WTC11 (cell line): ENCODE data around the gene ANXA6.

Experiments
- CREB1 ChIP-seq: sonication (generic); formaldehyde crosslinking; IDR thresholded peaks from 2 replicates; pipeline ENCODE4 v1.8.0; 2023; ENCODE audit warnings: mild to moderate bottlenecking, missing genetic modification reagents
- CTCF ChIP-seq: fragments of 200-600 bp; IDR thresholded peaks from 2 replicates; pipeline ENCODE4 v1.8.0; 2022; ENCODE audit warnings: antibody characterized with exemption
- KAT7 ChIP-seq: sonication (generic); formaldehyde crosslinking; IDR thresholded peaks from 2 replicates; pipeline ENCODE4 v1.8.1; 2023; ENCODE audit warnings: missing genetic modification reagents, mild to moderate bottlenecking, borderline replicate concordance
- MYBL2 ChIP-seq: sonication (generic); formaldehyde crosslinking; IDR thresholded peaks from 2 replicates; pipeline ENCODE4 v1.8.1; 2023; ENCODE audit warnings: mild to moderate bottlenecking, moderate library complexity, missing genetic modification reagents
- SP1 ChIP-seq: sonication (generic); formaldehyde crosslinking; conservative IDR thresholded peaks from 2 replicates; pipeline ENCODE4 v1.8.1; 2022; ENCODE audit warnings: missing genetic modification reagents
- USF2 ChIP-seq: sonication (generic); formaldehyde crosslinking; IDR thresholded peaks from 2 replicates; pipeline ENCODE4 v1.8.1; 2023; ENCODE audit warnings: mild to moderate bottlenecking, missing genetic modification reagents, moderate library complexity
- ZNF138 ChIP-seq: sonication (generic); formaldehyde crosslinking; conservative IDR thresholded peaks from 2 replicates; pipeline ENCODE4 v1.8.1; 2022; ENCODE audit warnings: mild to moderate bottlenecking, moderate library complexity, missing genetic modification reagents
- ZNF263 ChIP-seq: sonication (generic); formaldehyde crosslinking; IDR thresholded peaks from 2 replicates; pipeline ENCODE4 v1.8.1; 2022; ENCODE audit warnings: low read depth, mild to moderate bottlenecking, moderate library complexity, missing genetic modification reagents
- ZNF671 ChIP-seq: fragments of 250-450 bp; sonication (Bioruptor Pico); IDR thresholded peaks from 2 replicates; pipeline ENCODE4 v1.8.0; 2021; ENCODE audit warnings: mild to moderate bottlenecking

- no peak for TF ChIP-seq SP1 (CRISPR knock-in tag)
- TF ChIP-seq CREB1: no peak
- no peak for TF ChIP-seq CTCF
- TF ChIP-seq ZNF671 (CRISPR knock-in tag): no peak
- no peak for TF ChIP-seq USF2
- no peak for TF ChIP-seq MYBL2 (CRISPR knock-in tag)
- TF ChIP-seq KAT7 (CRISPR knock-in tag): no peak
- TF ChIP-seq ZNF263 (CRISPR knock-in tag): no peak
- TF ChIP-seq ZNF138 (CRISPR knock-in tag): no peak
Measured at GRCh38 chr5:151162776-151163175, 5.2 kb upstream of the ANXA6 start.
